ENCODE measurements around the gene JAZF1.
A peak's percentile ranks its signal among the peaks of the same experiment; 100 is the strongest.

Gene JAZF1

GRCh38 chr7:27948861-27949260, 231.7 kb downstream of the JAZF1 start:
- Histone ChIP-seq H3K9ac (ENCODE audit: low read length in 5 of 5) (no peak overlapping the region), H3K27me3 (ENCODE audit: control insufficient read depth in 5 of 5, insufficient read depth in 4 of 5, low read length in 5 of 5) (no peaks in the 10 kb centered on the region), H3K4me1 (ENCODE audit: control insufficient read depth in 5 of 5, insufficient read depth in 5 of 5, low read length in 5 of 5) (peaks cover 1 to 29% (median 22%) of the 10 kb centered on the region in 5 donors), H3K4me3 (ENCODE audit: low read depth in 1 of 5, low read length in 5 of 5) (no peak overlapping the region), H3K36me3 (ENCODE audit: control insufficient read depth in 5 of 5, insufficient read depth in 5 of 5, low read length in 5 of 5) (no peaks in the 10 kb centered on the region), H3K27ac (ENCODE audit: low read depth, low read length) (no peak overlapping the region), H3K9me3 (ENCODE audit: control insufficient read depth in 5 of 5, low read length in 5 of 5) (no peaks in the 10 kb centered on the region)

DNA sequence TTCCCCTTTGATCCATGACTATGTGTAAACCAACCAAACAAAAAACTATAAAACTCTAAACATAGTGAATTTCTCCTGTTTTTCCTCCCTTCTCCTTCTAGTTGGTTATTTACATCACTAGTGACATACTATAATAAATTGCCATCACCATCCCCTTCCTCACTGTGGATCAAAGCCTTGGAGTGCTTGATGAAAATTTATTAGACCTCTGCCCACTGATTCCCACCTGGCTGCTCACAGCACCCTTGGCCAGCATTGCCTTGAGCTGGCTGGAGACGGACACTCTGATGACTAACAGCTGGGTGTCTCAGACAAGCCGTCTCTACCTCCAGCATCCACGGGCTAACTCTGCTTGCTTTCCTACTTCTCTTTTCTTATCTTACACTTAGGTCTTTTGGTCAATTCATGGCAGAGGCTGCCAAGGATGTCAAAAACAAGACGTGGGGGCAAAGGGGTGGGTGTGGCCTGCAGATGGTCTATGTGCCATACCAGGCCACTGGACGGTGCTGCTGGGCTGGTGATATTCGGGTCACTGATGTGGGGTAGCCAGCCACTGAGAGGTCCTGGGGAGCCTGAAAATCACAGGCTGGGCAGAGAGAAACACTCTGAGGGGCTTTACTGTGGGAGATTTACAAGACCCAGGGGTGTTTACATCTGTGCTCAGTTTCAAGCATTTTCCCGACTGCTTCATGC, 232.9 kb downstream of the JAZF1 start:
- Histone ChIP-seq H3K9me3 (ENCODE audit: control insufficient read depth in 5 of 5, low read length in 5 of 5) (no peaks in the 10 kb centered on the region), H3K4me1 (ENCODE audit: control insufficient read depth in 5 of 5, insufficient read depth in 5 of 5, low read length in 5 of 5) (peaks cover 3 to 33% (median 26%) of the 10 kb centered on the region in 5 donors), H3K36me3 (ENCODE audit: control insufficient read depth in 5 of 5, insufficient read depth in 5 of 5, low read length in 5 of 5) (no peaks in the 10 kb centered on the region), H3K27me3 (ENCODE audit: control insufficient read depth in 5 of 5, insufficient read depth in 4 of 5, low read length in 5 of 5) (no peaks in the 10 kb centered on the region), H3K4me3 (ENCODE audit: low read depth in 1 of 5, low read length in 5 of 5) (no peak overlapping the region), H3K9ac (ENCODE audit: low read length in 5 of 5) (no peak overlapping the region), H3K27ac (ENCODE audit: low read depth, low read length) (no peak overlapping the region)

GRCh38 chr7:27946351-27946750, 234.2 kb downstream of the JAZF1 start:
- H3K27me3 ChIP-seq (ENCODE audit: control insufficient read depth in 5 of 5, insufficient read depth in 4 of 5, low read length in 5 of 5): no peaks in the 10 kb centered on the region
- H3K27ac ChIP-seq (ENCODE audit: low read depth, low read length): peak overlapping the region; percentile 7
- no peak overlapping the region for H3K9ac ChIP-seq (ENCODE audit: low read length in 5 of 5)
- no peaks in the 10 kb centered on the region for H3K36me3 ChIP-seq (ENCODE audit: control insufficient read depth in 5 of 5, insufficient read depth in 5 of 5, low read length in 5 of 5)
- no peaks in the 10 kb centered on the region for H3K9me3 ChIP-seq (ENCODE audit: control insufficient read depth in 5 of 5, low read length in 5 of 5)
- H3K4me3 ChIP-seq (ENCODE audit: low read depth in 1 of 5, low read length in 5 of 5): no peak overlapping the region
- H3K4me1 ChIP-seq (ENCODE audit: control insufficient read depth in 5 of 5, insufficient read depth in 5 of 5, low read length in 5 of 5): peaks cover 2 to 36% (median 24%) of the 10 kb centered on the region in 5 donors

DNA sequence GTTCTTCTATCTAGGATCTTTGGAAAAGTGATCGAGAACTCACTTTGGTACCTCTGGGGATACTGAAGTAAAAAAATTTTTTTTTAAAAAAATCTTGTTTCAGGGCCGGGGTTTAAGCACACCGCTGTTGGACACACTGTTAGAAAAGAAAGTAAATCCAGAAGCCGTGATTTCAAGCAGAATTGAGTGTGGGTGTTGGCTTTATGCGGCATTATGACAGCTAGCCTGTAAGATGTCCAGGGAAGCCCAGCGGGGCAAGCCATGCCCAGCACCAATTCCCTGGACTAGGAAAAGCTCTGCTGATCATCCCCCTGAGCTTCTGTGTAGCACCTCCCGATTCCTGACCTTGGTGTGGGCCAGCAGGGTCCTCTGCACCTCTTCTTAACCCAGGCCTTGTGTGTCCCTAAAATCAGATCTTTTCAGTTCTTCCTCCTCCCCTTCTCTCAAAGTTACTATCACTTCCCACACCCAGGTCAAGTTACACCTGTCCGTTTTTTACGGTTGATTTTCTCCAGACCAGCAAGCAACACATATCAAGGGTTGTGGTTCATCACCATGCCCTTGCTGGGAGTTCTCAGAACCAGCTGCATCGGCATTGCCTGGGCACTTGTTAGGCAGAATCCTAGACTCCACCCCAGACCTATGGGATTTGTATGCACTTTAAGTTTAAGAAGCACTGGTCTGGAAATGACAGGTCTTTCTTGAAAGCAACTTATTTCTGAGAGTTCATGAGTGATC, 235.4 kb downstream of the JAZF1 start:
- H3K4me1 ChIP-seq (ENCODE audit: control insufficient read depth in 5 of 5, insufficient read depth in 5 of 5, low read length in 5 of 5): peaks cover 2 to 38% (median 27%) of the 10 kb centered on the region in 5 donors
- H3K9ac ChIP-seq (ENCODE audit: low read length in 5 of 5): peak overlapping the region in 2 of 5 donors; percentile 10 to 54
- H3K27me3 ChIP-seq (ENCODE audit: control insufficient read depth in 5 of 5, insufficient read depth in 4 of 5, low read length in 5 of 5): no peaks in the 10 kb centered on the region
- no peaks in the 10 kb centered on the region for H3K9me3 ChIP-seq (ENCODE audit: control insufficient read depth in 5 of 5, low read length in 5 of 5)
- peak overlapping the region; percentile 65 for H3K27ac ChIP-seq (ENCODE audit: low read depth, low read length)
- H3K4me3 ChIP-seq (ENCODE audit: low read depth in 1 of 5, low read length in 5 of 5): peak overlapping the region in 3 of 5 donors; percentile 12 to 45 (median 18)
- H3K36me3 ChIP-seq (ENCODE audit: control insufficient read depth in 5 of 5, insufficient read depth in 5 of 5, low read length in 5 of 5): no peaks in the 10 kb centered on the region

DNA sequence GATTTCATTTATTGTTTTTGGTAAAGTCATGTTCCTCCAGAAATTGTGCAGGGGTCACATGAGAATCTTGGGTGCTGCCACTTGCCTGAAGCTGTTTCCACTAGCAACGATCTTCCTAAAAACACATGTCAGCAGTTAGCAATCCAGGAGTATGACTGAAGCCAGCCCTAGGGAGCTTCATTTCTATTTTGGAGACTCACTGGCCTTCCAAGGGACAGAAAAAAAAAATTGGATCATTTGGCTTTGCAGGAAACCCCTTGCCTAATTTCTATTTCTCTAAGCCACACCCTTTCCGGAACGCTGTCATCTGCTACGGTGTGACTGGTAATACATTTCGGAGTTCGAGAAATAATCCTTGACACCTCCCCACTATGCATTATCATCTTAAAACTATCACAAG, 236.0 kb downstream of the JAZF1 start:
- Histone ChIP-seq H3K4me1 (ENCODE audit: control insufficient read depth in 5 of 5, insufficient read depth in 5 of 5, low read length in 5 of 5) (peaks cover 2 to 38% (median 27%) of the 10 kb centered on the region in 5 donors), H3K4me3 (ENCODE audit: low read depth in 1 of 5, low read length in 5 of 5) (peak overlapping the region in 2 of 5 donors; percentile 12 to 18), H3K27ac (ENCODE audit: low read depth, low read length) (peak overlapping the region; percentile 65), H3K27me3 (ENCODE audit: control insufficient read depth in 5 of 5, insufficient read depth in 4 of 5, low read length in 5 of 5) (no peaks in the 10 kb centered on the region), H3K9me3 (ENCODE audit: control insufficient read depth in 5 of 5, low read length in 5 of 5) (no peaks in the 10 kb centered on the region), H3K36me3 (ENCODE audit: control insufficient read depth in 5 of 5, insufficient read depth in 5 of 5, low read length in 5 of 5) (no peaks in the 10 kb centered on the region), H3K9ac (ENCODE audit: low read length in 5 of 5) (peak overlapping the region in 1 of 5 donors; percentile 10)

DNA sequence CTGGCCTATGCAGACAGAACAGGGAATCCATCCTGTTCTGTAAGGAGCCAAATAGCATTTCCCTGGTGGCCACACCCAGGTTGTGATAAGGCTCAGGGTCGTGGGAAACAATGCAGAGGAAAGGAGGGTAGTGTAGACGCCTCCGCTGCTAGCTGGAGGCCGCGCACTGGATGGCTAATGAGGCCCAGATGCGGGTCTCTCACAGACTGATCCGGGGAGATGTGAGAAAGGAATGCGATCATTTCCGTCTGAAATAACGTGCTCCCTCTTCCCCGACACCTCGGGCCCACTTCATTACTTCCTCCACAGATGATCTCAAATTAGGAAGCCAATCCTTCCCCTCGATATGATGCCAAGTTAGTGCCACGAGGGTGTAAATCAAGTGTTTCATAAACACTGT, 237.4 kb downstream of the JAZF1 start:
- Histone ChIP-seq H3K36me3 (ENCODE audit: control insufficient read depth in 5 of 5, insufficient read depth in 5 of 5, low read length in 5 of 5) (no peaks in the 10 kb centered on the region), H3K27ac (ENCODE audit: low read depth, low read length) (no peak overlapping the region), H3K9ac (ENCODE audit: low read length in 5 of 5) (no peak overlapping the region), H3K9me3 (ENCODE audit: control insufficient read depth in 5 of 5, low read length in 5 of 5) (no peaks in the 10 kb centered on the region), H3K27me3 (ENCODE audit: control insufficient read depth in 5 of 5, insufficient read depth in 4 of 5, low read length in 5 of 5) (no peaks in the 10 kb centered on the region), H3K4me1 (ENCODE audit: control insufficient read depth in 5 of 5, insufficient read depth in 5 of 5, low read length in 5 of 5) (peaks cover 2 to 38% (median 27%) of the 10 kb centered on the region in 5 donors), H3K4me3 (ENCODE audit: low read depth in 1 of 5, low read length in 5 of 5) (no peak overlapping the region)

- no peak overlapping the region for H3K27ac ChIP-seq (ENCODE audit: low read depth, low read length)
- no peaks in the 10 kb centered on the region for H3K9me3 ChIP-seq (ENCODE audit: control insufficient read depth in 5 of 5, low read length in 5 of 5)
- H3K9ac ChIP-seq (ENCODE audit: low read length in 5 of 5): no peak overlapping the region
- peaks cover 2 to 38% (median 27%) of the 10 kb centered on the region in 5 donors for H3K4me1 ChIP-seq (ENCODE audit: control insufficient read depth in 5 of 5, insufficient read depth in 5 of 5, low read length in 5 of 5)
- H3K4me3 ChIP-seq (ENCODE audit: low read depth in 1 of 5, low read length in 5 of 5): no peak overlapping the region
- no peaks in the 10 kb centered on the region for H3K36me3 ChIP-seq (ENCODE audit: control insufficient read depth in 5 of 5, insufficient read depth in 5 of 5, low read length in 5 of 5)
- H3K27me3 ChIP-seq (ENCODE audit: control insufficient read depth in 5 of 5, insufficient read depth in 4 of 5, low read length in 5 of 5): no peaks in the 10 kb centered on the region
Measured at GRCh38 chr7:27942711-27943110, 237.9 kb downstream of the JAZF1 start.

GRCh38 chr7:27941522-27941921, 239.1 kb downstream of the JAZF1 start:
- no peaks in the 10 kb centered on the region for H3K9me3 ChIP-seq (ENCODE audit: control insufficient read depth in 5 of 5, low read length in 5 of 5)
- H3K4me3 ChIP-seq (ENCODE audit: low read depth in 1 of 5, low read length in 5 of 5): no peak overlapping the region
- peaks cover 2 to 40% (median 27%) of the 10 kb centered on the region in 5 donors for H3K4me1 ChIP-seq (ENCODE audit: control insufficient read depth in 5 of 5, insufficient read depth in 5 of 5, low read length in 5 of 5)
- no peaks in the 10 kb centered on the region for H3K27me3 ChIP-seq (ENCODE audit: control insufficient read depth in 5 of 5, insufficient read depth in 4 of 5, low read length in 5 of 5)
- no peaks in the 10 kb centered on the region for H3K36me3 ChIP-seq (ENCODE audit: control insufficient read depth in 5 of 5, insufficient read depth in 5 of 5, low read length in 5 of 5)
- H3K27ac ChIP-seq (ENCODE audit: low read depth, low read length): no peak overlapping the region
- H3K9ac ChIP-seq (ENCODE audit: low read length in 5 of 5): no peak overlapping the region

GRCh38 chr7:27940341-27940740, 240.3 kb downstream of the JAZF1 start:
- Histone ChIP-seq H3K36me3 (ENCODE audit: control insufficient read depth in 5 of 5, insufficient read depth in 5 of 5, low read length in 5 of 5) (no peaks in the 10 kb centered on the region), H3K9me3 (ENCODE audit: control insufficient read depth in 5 of 5, low read length in 5 of 5) (no peaks in the 10 kb centered on the region), H3K4me1 (ENCODE audit: control insufficient read depth in 5 of 5, insufficient read depth in 5 of 5, low read length in 5 of 5) (peaks cover 2 to 42% (median 26%) of the 10 kb centered on the region in 5 donors), H3K4me3 (ENCODE audit: low read depth in 1 of 5, low read length in 5 of 5) (no peak overlapping the region), H3K27me3 (ENCODE audit: control insufficient read depth in 5 of 5, insufficient read depth in 4 of 5, low read length in 5 of 5) (no peaks in the 10 kb centered on the region), H3K9ac (ENCODE audit: low read length in 5 of 5) (no peak overlapping the region), H3K27ac (ENCODE audit: low read depth, low read length) (no peak overlapping the region)

- Histone ChIP-seq H3K4me1 (ENCODE audit: control insufficient read depth in 5 of 5, insufficient read depth in 5 of 5, low read length in 5 of 5) (peaks cover 2 to 38% (median 22%) of the 10 kb centered on the region in 5 donors), H3K4me3 (ENCODE audit: low read depth in 1 of 5, low read length in 5 of 5) (no peak overlapping the region), H3K9ac (ENCODE audit: low read length in 5 of 5) (no peak overlapping the region), H3K9me3 (ENCODE audit: control insufficient read depth in 5 of 5, low read length in 5 of 5) (no peaks in the 10 kb centered on the region), H3K36me3 (ENCODE audit: control insufficient read depth in 5 of 5, insufficient read depth in 5 of 5, low read length in 5 of 5) (no peaks in the 10 kb centered on the region), H3K27me3 (ENCODE audit: control insufficient read depth in 5 of 5, insufficient read depth in 4 of 5, low read length in 5 of 5) (no peaks in the 10 kb centered on the region), H3K27ac (ENCODE audit: low read depth, low read length) (no peak overlapping the region)
Measured at GRCh38 chr7:27939893-27940292, 240.7 kb downstream of the JAZF1 start.
